Measurements from ENCODE around the gene SMG6. TPM values are rescaled to one million over a fixed set of nuclear protein-coding genes. Genes with fewer than 3 reads are reported as not detected.

The SMG6 gene
- total RNA-seq, 1 donor from 2014 or later, result 39.7 TPM

- Histone ChIP-seq H3K36me3 (ENCODE audit: insufficient read depth, low read length) (peaks cover 3% of the 10 kb centered on the region), H3K4me3 (ENCODE audit: insufficient read depth, low read depth, low read length) (no peak overlapping the region), H3K4me2 (ENCODE audit: low read length) (no peak overlapping the region), H3K9ac (ENCODE audit: low read length) (no peak overlapping the region), H4K20me1 (ENCODE audit: insufficient read depth, low read length) (peaks cover 31% of the 10 kb centered on the region), H3K9me3 (ENCODE audit: insufficient read depth, low read depth, low read length) (no peaks in the 10 kb centered on the region), H3K4me1 (ENCODE audit: insufficient read depth, low read length) (peaks cover 35% of the 10 kb centered on the region), H3K27ac (ENCODE audit: low read depth, low read length) (no peak overlapping the region), H3K79me2 (ENCODE audit: insufficient read depth, low read length) (peaks cover 26% of the 10 kb centered on the region), H2AFZ (ENCODE audit: low read depth, low read length) (no peak overlapping the region), H3K27me3 (ENCODE audit: insufficient read depth, low read length) (no peaks in the 10 kb centered on the region)
- Mint-ChIP-seq H3K4me3 (ENCODE audit: unreplicated experiment) (no peak overlapping the region), H3K4me1 (ENCODE audit: low read depth, unreplicated experiment) (peaks cover 10% of the 10 kb centered on the region), H3K36me3 (ENCODE audit: low read depth, unreplicated experiment) (peaks cover 5% of the 10 kb centered on the region), H3K27ac (ENCODE audit: unreplicated experiment) (no peak overlapping the region), H3K9me3 (ENCODE audit: unreplicated experiment) (peaks cover 2% of the 10 kb centered on the region), H3K27me3 (ENCODE audit: low read depth, unreplicated experiment) (peaks cover 4% of the 10 kb centered on the region)
- no peak for TF ChIP-seq EZH2 (IDR thresholded peaks at IDR 0.05; ENCODE audit: insufficient read depth, low read length)
- TF ChIP-seq CTCF (IDR thresholded peaks at IDR 0.05; ENCODE audit: insufficient read depth, low read depth, low read length), result no peak
- DNase-seq (ENCODE audit: low read depth) (no peak), FAIRE-seq (no peak)
These were observed 256.0 kb downstream of the SMG6 start for GRCh38 chr17:2047590-2047989.

GRCh38 chr17:2044263-2044894, 259.2 kb downstream of the SMG6 start:
- TF ChIP-seq EZH2 (IDR thresholded peaks at IDR 0.05; ENCODE audit: insufficient read depth, low read length), result no peak
- no peak for TF ChIP-seq CTCF (IDR thresholded peaks at IDR 0.05; ENCODE audit: insufficient read depth, low read depth, low read length)
- FAIRE-seq (no peak), DNase-seq (ENCODE audit: low read depth) (no peak)
- H3K4me2 ChIP-seq (ENCODE audit: low read length), result no peak overlapping the region
- no peak overlapping the region for H2AFZ ChIP-seq (ENCODE audit: low read depth, low read length)
- H3K4me1 ChIP-seq (ENCODE audit: insufficient read depth, low read length), result peaks cover 39% of the 10 kb centered on the region
- Mint-ChIP-seq H3K4me1 (ENCODE audit: low read depth, unreplicated experiment) (peaks cover 10% of the 10 kb centered on the region), H3K36me3 (ENCODE audit: low read depth, unreplicated experiment) (peaks cover 9% of the 10 kb centered on the region), H3K9me3 (ENCODE audit: unreplicated experiment) (no peaks in the 10 kb centered on the region), H3K27me3 (ENCODE audit: low read depth, unreplicated experiment) (peaks cover 2% of the 10 kb centered on the region), H3K27ac (ENCODE audit: unreplicated experiment) (peak overlapping the region; percentile 18), H3K4me3 (ENCODE audit: unreplicated experiment) (no peak overlapping the region)
- peak overlapping the region; percentile 26 for H3K27ac ChIP-seq (ENCODE audit: low read depth, low read length)
- H3K36me3 ChIP-seq (ENCODE audit: insufficient read depth, low read length), result peaks cover 3% of the 10 kb centered on the region
- H3K9ac ChIP-seq (ENCODE audit: low read length), result no peak overlapping the region
- H3K4me3 ChIP-seq (ENCODE audit: insufficient read depth, low read depth, low read length), result no peak overlapping the region
- H4K20me1 ChIP-seq (ENCODE audit: insufficient read depth, low read length), result peaks cover 23% of the 10 kb centered on the region
- H3K9me3 ChIP-seq (ENCODE audit: insufficient read depth, low read depth, low read length), result no peaks in the 10 kb centered on the region
- peaks cover 31% of the 10 kb centered on the region for H3K79me2 ChIP-seq (ENCODE audit: insufficient read depth, low read length)
- no peaks in the 10 kb centered on the region for H3K27me3 ChIP-seq (ENCODE audit: insufficient read depth, low read length)

GRCh38 chr17:2043785-2044184, 259.8 kb downstream of the SMG6 start:
- H3K9ac ChIP-seq (ENCODE audit: low read length), result peak overlapping the region; percentile 94
- peak; percentile 75 for DNase-seq (ENCODE audit: low read depth)

More at GRCh38 chr17:2043785-2044184, 259.8 kb downstream of the SMG6 start:
- H4K20me1 ChIP-seq (ENCODE audit: insufficient read depth, low read length), result peaks cover 23% of the 10 kb centered on the region
- H3K4me1 ChIP-seq (ENCODE audit: insufficient read depth, low read length), result peaks cover 35% of the 10 kb centered on the region
- no peak for FAIRE-seq
- Mint-ChIP-seq H3K36me3 (ENCODE audit: low read depth, unreplicated experiment) (peaks cover 9% of the 10 kb centered on the region), H3K27ac (ENCODE audit: unreplicated experiment) (peak overlapping the region; percentile 55), H3K27me3 (ENCODE audit: low read depth, unreplicated experiment) (peaks cover 2% of the 10 kb centered on the region), H3K4me3 (ENCODE audit: unreplicated experiment) (peak overlapping the region; percentile 85), H3K4me1 (ENCODE audit: low read depth, unreplicated experiment) (peaks cover 6% of the 10 kb centered on the region), H3K9me3 (ENCODE audit: unreplicated experiment) (no peaks in the 10 kb centered on the region)
- peak overlapping the region; percentile 59 for H3K27ac ChIP-seq (ENCODE audit: low read depth, low read length)
- peaks cover 31% of the 10 kb centered on the region for H3K79me2 ChIP-seq (ENCODE audit: insufficient read depth, low read length)
- H3K4me2 ChIP-seq (ENCODE audit: low read length), result peak overlapping the region; percentile 98
- H2AFZ ChIP-seq (ENCODE audit: low read depth, low read length), result no peak overlapping the region
- TF ChIP-seq EZH2 (IDR thresholded peaks at IDR 0.05; ENCODE audit: insufficient read depth, low read length), result no peak
- no peak for TF ChIP-seq CTCF (IDR thresholded peaks at IDR 0.05; ENCODE audit: insufficient read depth, low read depth, low read length)
- no peaks in the 10 kb centered on the region for H3K9me3 ChIP-seq (ENCODE audit: insufficient read depth, low read depth, low read length)
- peaks cover 3% of the 10 kb centered on the region for H3K36me3 ChIP-seq (ENCODE audit: insufficient read depth, low read length)
- H3K4me3 ChIP-seq (ENCODE audit: insufficient read depth, low read depth, low read length), result no peak overlapping the region
- no peaks in the 10 kb centered on the region for H3K27me3 ChIP-seq (ENCODE audit: insufficient read depth, low read length)

All from astrocyte (in vitro differentiated cells and primary cell).